HepG2 (cell line): ENCODE measurements around the gene NSUN3. TPM values are rescaled to one million over a fixed set of nuclear protein-coding genes. Genes with fewer than 3 reads are reported as not detected.

Experiments
- ATAC-seq: fragments of 200-7000 bp; cut with Tn5 transposase; 3 replicates; pipeline ENCODE4 v1.9.1; 2020; ENCODE audit warnings: mild to moderate bottlenecking, moderate library complexity
- BruUV-seq: library from RNA; stranded (reverse); fragments of 400-500 nt; replicated peaks from 2 replicates; lab custom pipeline; 2021; lab: Mats Ljungman, UMichigan
- CTCF ChIA-PET: fragments of 300-600 bp; formaldehyde crosslinking; extraction: SDS; loops from one replicate; lab custom pipeline; 2021; ENCODE audit warnings: low total read pairs, inconsistent platforms, low intra/inter-chr PET ratio; lab: Yijun Ruan, JAX
- POLR2A ChIA-PET: fragments of 350-600 bp; sonication (Branson Sonifier 250); formaldehyde crosslinking; loops from one replicate; lab custom pipeline; 2020; ENCODE audit warnings: antibody characterized with exemption, inconsistent platforms; lab: Yijun Ruan, JAX
- DNase-seq: peaks from one replicate; pipeline ENCODE4 v3.0.0-alpha.2; 2015; ENCODE audit warnings: low spot score
- FAIRE-seq: peaks from 3 replicates; lab custom pipeline; 2011; peaks lifted over from hg19 to GRCh38; lab: Jason Lieb, UNC
- H2AFZ ChIP-seq: one replicate; pipeline ENCODE4 v1.6.1; 2011; ENCODE audit warnings: low read length, inconsistent platforms
- H3K27ac ChIP-seq: fragments of 300-600 bp; 3 replicates; pipeline ENCODE4 v1.8.0; 2011; ENCODE audit warnings: mixed run types, mild to moderate bottlenecking, mixed read lengths, low read length, inconsistent platforms; ENCODE audit not compliant: insufficient read depth; ENCODE audit errors: extremely low read length
- H3K27me3 ChIP-seq, 2 experiments: fragments of 200-600 bp in 1 of 2; 2 replicates in 1 of 2; 3 replicates in 1 of 2; pipeline versions ENCODE4 v1.6.0 to v1.8.0; 2011; ENCODE audit warnings: low read length in 2 of 2, mild to moderate bottlenecking in 2 of 2, moderate library complexity in 2 of 2, inconsistent platforms in 1 of 2; ENCODE audit not compliant: insufficient read depth in 2 of 2, control insufficient read depth in 1 of 2
- H3K36me3 ChIP-seq, 2 experiments: fragments of 200-600 bp in 1 of 2; replicated peaks in 1 of 2; 2 replicates in 1 of 2; 3 replicates in 1 of 2; pipeline versions ENCODE4 v1.5.1 to v1.8.0; 2011; ENCODE audit warnings: low read length in 2 of 2, inconsistent platforms in 1 of 2; ENCODE audit not compliant: insufficient read depth in 2 of 2, control insufficient read depth in 1 of 2
- H3K4me1 ChIP-seq: 2 replicates; pipeline ENCODE4 v1.5.1; 2012; ENCODE audit warnings: low read length, inconsistent platforms; ENCODE audit not compliant: insufficient read depth
- H3K4me2 ChIP-seq: 2 replicates; pipeline ENCODE4 v1.6.0; 2011; ENCODE audit warnings: low read depth, low read length, inconsistent platforms
- H3K4me3 ChIP-seq, 3 experiments: fragments of 200-600 bp in 1 of 3; sonication (generic), shearing (Covaris generic) in 1 of 3; replicated peaks in 1 of 3; 2 replicates each; pipeline ENCODE4 v1.5.1; 2011 to 2016; ENCODE audit warnings: low read length in 3 of 3, inconsistent platforms in 2 of 3, low read depth in 2 of 3, mild to moderate bottlenecking in 2 of 3, control low read depth in 1 of 3, mixed read lengths in 1 of 3; ENCODE audit not compliant: insufficient read depth in 1 of 3
- H3K79me2 ChIP-seq: one replicate; pipeline ENCODE4 v1.6.1; 2011; ENCODE audit warnings: low read length, inconsistent platforms; ENCODE audit not compliant: insufficient read depth
- H3K9ac ChIP-seq: 2 replicates; pipeline ENCODE4 v1.6.0; 2011; ENCODE audit warnings: mild to moderate bottlenecking, low read depth, low read length, inconsistent platforms; ENCODE audit not compliant: insufficient read depth
- H3K9me3 ChIP-seq: 2 replicates; pipeline ENCODE4 v1.5.1; 2012; ENCODE audit warnings: mild to moderate bottlenecking, low read length
- H4K20me1 ChIP-seq: 2 replicates; pipeline ENCODE4 v1.6.0; 2011; ENCODE audit warnings: inconsistent platforms, mild to moderate bottlenecking, low read length, moderate library complexity; ENCODE audit not compliant: insufficient read depth
- MAZ ChIP-seq, 2 experiments: sonication (generic) in 1 of 2; formaldehyde crosslinking in 1 of 2; IDR thresholded peaks; 2 replicates each; pipeline versions ENCODE4 v1.5.0 to v1.6.1; 2012 to 2020; ENCODE audit warnings: low read depth in 2 of 2, mild to moderate bottlenecking in 2 of 2, borderline replicate concordance in 1 of 2, improper control_type of control experiment in 1 of 2, low read length in 1 of 2, missing genetic modification reagents in 1 of 2, moderate library complexity in 1 of 2
- SRSF4 ChIP-seq: fragments of 200-400 bp; formaldehyde crosslinking; IDR thresholded peaks from one replicate; pipeline ENCODE4 v1.6.1; 2018; ENCODE audit warnings: mild to moderate bottlenecking, low read depth, low read length, moderate library complexity; ENCODE audit not compliant: poor library complexity, severe bottlenecking
- ZNF121 ChIP-seq: sonication (generic); formaldehyde crosslinking; IDR thresholded peaks from 2 replicates; pipeline ENCODE4 v1.5.0; 2020; ENCODE audit warnings: mild to moderate bottlenecking, missing genetic modification reagents
- ZNF138 ChIP-seq: sonication (generic); formaldehyde crosslinking; IDR thresholded peaks from 2 replicates; pipeline ENCODE4 v1.5.0; 2020; ENCODE audit warnings: mild to moderate bottlenecking, low read depth, missing genetic modification reagents
- ZNF354B ChIP-seq: sonication (generic); formaldehyde crosslinking; IDR thresholded peaks from 2 replicates; pipeline ENCODE4 v1.8.0; 2022; ENCODE audit warnings: mild to moderate bottlenecking, missing genetic modification reagents
- WGBS: methylation state at CpG from one replicate; pipeline ENCODE4 v1.1.6; 2017; ENCODE audit warnings: low lambda C conversion rate; 5-methylcytosine and 5-hydroxymethylcytosine counted together
- in situ Hi-C: cut with HindIII; loops from 2 replicates; pipeline ENCODE4 v1.10.0; 2017; ENCODE audit warnings: low pct_unique_long_range_greater_than_20kb; ENCODE audit not compliant: extremely low pct_ligation_motif_present
- intact Hi-C: fragments of 100-400 bp; cut with micrococcal nuclease; formaldehyde crosslinking; loops from one replicate; pipeline ENCODE4 v1.10.0; 2022; ENCODE audit not compliant: unreplicated experiment
- polyA plus RNA-seq, 8 experiments: library from polyadenylated mRNA; depleted of rRNA in 3 of 8; stranded (reverse) in 7 of 8; unstranded in 1 of 8; fragments of >200 nt; fragmentation: Illumina TruSeq in 4 of 8; extraction: Trizol in 4 of 8; gene quantifications; 2 replicates each; pipeline versions ENCODE4 v1.2.1 to v1.2.3, GENCODE V29; 2011 to 2016; ENCODE audit warnings: low read depth in 4 of 8, missing spikeins in 1 of 8, mixed read lengths in 1 of 8; ENCODE audit not compliant: insufficient read depth in 1 of 8
- total RNA-seq, 5 experiments: library from RNA; depleted of rRNA; stranded (reverse); fragments of >200 nt; fragmentation: Illumina TruSeq; extraction: Trizol; gene quantifications; 2 replicates each; pipeline ENCODE4 v1.2.3, GENCODE V29; 2016; ENCODE audit warnings: low read depth in 1 of 5
- TF ChIP-seq, protein P1 (sequence below): sonication (generic); formaldehyde crosslinking; IDR thresholded peaks from one replicate; pipeline ENCODE4 v1.5.1; 2020; ENCODE audit warnings: mild to moderate bottlenecking, missing genetic modification reagents; ENCODE audit errors: not compliant biosample characterization
- TF ChIP-seq, protein P2 (sequence below): IDR thresholded peaks from 2 replicates; pipeline ENCODE4 v1.6.1; 2016; ENCODE audit warnings: low read depth, missing genetic modification reagents, missing compliant biosample characterization
- TF ChIP-seq, protein P3 (sequence below): sonication (generic); formaldehyde crosslinking; IDR thresholded peaks from 2 replicates; pipeline ENCODE4 v1.5.0; 2020; ENCODE audit warnings: missing genetic modification reagents

Gene NSUN3
- total and polyA plus RNA-seq, 2 of the 13 experiments (the other 11 are each of a cell fraction or from before 2014, with no cell fraction given) = 3.2 to 10.6 TPM

DNA sequence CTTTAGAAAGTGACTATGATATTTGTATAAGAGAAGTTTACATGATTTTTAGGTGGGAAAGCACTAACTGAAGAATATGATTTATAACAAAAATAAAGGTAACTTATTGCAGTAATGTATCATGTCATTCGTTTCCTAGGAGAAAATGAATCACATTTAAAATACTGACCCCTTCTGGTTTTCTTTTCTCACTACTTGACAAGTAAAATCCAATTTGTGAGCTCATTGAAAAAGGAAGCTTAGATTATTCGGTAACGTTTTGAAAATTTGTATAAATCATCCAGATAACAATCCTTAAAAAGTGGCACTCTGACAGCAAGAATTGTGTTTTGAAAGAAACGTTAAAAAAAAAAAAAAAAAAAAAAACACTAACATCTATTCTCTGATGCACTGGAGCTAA is 39.0 kb downstream of the NSUN3 start:
- BruUV-seq = no TSS peak
- no peaks in the 10 kb centered on the region for H3K4me1 ChIP-seq
- DNase-seq (no peak), ATAC-seq (no peak), FAIRE-seq (no peak)
- peaks cover 0 to 7% of the 10 kb centered on the region in 2 experiments; a peak in 2 of 5 replicates for H3K36me3 ChIP-seq
- POLR2A ChIA-PET = interaction anchor here (0.9 kb wide), 1 partner anchor 33 kb away, joined by 6 read pairs; no protein-coding TSS in a partner anchor
- H3K79me2 ChIP-seq = no peaks in the 10 kb centered on the region
- intact Hi-C loops (no loop called here), in situ Hi-C loops (no loop called here)
- 75% methylated on average over 4 of the region's 4 CpGs for WGBS
- H3K9me3 ChIP-seq = no peaks in the 10 kb centered on the region
- H3K4me3 ChIP-seq = no peak overlapping the region
- H4K20me1 ChIP-seq = no peaks in the 10 kb centered on the region
- H3K27me3 ChIP-seq = no peaks in the 10 kb centered on the region
- no peak overlapping the region for H2AFZ ChIP-seq
- H3K27ac ChIP-seq = no peak overlapping the region
- no peak overlapping the region for H3K4me2 ChIP-seq
- CTCF ChIA-PET = no interaction called here
- H3K9ac ChIP-seq = no peak overlapping the region
- TF ChIP-seq MAZ (IDR thresholded peaks at IDR 0.05; ENCODE audit: borderline replicate concordance, low read depth, low read length) = no peak
- no peak for TF ChIP-seq MAZ (CRISPR knock-in tag; IDR thresholded peaks at IDR 0.05; ENCODE audit: low read depth)
- TF ChIP-seq SRSF4 = no peak
- no peak for TF ChIP-seq ZNF354B (CRISPR knock-in tag)
- no peak for TF ChIP-seq ZNF138 (CRISPR knock-in tag)
- TF ChIP-seq, protein P1, sequence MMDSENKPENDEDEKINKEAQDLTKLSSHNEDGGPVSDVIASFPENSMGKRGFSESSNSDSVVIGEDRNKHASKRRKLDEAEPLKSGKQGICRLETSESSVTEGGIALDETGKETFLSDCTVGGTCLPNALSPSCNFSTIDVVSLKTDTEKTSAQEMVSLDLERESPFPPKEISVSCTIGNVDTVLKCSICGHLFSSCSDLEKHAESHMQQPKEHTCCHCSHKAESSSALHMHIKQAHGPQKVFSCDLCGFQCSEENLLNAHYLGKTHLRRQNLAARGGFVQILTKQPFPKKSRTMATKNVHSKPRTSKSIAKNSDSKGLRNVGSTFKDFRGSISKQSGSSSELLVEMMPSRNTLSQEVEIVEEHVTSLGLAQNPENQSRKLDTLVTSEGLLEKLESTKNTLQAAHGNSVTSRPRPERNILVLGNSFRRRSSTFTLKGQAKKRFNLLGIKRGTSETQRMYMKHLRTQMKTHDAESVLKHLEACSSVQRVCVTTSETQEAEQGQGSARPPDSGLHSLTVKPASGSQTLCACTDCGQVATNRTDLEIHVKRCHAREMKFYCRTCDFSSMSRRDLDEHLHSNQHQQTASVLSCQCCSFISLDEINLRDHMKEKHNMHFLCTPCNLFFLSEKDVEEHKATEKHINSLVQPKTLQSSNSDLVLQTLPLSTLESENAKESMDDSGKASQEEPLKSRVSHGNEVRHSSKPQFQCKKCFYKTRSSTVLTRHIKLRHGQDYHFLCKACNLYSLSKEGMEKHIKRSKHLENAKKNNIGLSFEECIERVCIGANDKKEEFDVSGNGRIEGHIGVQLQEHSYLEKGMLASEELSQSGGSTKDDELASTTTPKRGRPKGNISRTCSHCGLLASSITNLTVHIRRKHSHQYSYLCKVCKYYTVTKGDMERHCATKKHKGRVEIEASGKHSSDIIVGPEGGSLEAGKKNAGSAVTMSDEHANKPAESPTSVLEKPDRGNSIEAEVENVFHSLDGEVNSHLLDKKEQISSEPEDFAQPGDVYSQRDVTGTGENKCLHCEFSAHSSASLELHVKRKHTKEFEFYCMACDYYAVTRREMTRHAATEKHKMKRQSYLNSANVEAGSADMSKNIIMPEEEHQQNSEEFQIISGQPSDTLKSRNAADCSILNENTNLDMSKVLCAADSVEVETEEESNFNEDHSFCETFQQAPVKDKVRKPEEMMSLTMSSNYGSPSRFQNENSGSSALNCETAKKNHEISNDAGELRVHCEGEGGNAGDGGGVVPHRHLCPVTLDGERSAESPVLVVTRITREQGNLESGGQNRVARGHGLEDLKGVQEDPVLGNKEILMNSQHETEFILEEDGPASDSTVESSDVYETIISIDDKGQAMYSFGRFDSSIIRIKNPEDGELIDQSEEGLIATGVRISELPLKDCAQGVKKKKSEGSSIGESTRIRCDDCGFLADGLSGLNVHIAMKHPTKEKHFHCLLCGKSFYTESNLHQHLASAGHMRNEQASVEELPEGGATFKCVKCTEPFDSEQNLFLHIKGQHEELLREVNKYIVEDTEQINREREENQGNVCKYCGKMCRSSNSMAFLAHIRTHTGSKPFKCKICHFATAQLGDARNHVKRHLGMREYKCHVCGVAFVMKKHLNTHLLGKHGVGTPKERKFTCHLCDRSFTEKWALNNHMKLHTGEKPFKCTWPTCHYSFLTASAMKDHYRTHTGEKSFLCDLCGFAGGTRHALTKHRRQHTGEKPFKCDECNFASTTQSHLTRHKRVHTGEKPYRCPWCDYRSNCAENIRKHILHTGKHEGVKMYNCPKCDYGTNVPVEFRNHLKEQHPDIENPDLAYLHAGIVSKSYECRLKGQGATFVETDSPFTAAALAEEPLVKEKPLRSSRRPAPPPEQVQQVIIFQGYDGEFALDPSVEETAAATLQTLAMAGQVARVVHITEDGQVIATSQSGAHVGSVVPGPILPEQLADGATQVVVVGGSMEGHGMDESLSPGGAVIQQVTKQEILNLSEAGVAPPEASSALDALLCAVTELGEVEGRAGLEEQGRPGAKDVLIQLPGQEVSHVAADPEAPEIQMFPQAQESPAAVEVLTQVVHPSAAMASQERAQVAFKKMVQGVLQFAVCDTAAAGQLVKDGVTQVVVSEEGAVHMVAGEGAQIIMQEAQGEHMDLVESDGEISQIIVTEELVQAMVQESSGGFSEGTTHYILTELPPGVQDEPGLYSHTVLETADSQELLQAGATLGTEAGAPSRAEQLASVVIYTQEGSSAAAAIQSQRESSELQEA (CRISPR knock-in tag) = no peak
- TF ChIP-seq, protein P2, sequence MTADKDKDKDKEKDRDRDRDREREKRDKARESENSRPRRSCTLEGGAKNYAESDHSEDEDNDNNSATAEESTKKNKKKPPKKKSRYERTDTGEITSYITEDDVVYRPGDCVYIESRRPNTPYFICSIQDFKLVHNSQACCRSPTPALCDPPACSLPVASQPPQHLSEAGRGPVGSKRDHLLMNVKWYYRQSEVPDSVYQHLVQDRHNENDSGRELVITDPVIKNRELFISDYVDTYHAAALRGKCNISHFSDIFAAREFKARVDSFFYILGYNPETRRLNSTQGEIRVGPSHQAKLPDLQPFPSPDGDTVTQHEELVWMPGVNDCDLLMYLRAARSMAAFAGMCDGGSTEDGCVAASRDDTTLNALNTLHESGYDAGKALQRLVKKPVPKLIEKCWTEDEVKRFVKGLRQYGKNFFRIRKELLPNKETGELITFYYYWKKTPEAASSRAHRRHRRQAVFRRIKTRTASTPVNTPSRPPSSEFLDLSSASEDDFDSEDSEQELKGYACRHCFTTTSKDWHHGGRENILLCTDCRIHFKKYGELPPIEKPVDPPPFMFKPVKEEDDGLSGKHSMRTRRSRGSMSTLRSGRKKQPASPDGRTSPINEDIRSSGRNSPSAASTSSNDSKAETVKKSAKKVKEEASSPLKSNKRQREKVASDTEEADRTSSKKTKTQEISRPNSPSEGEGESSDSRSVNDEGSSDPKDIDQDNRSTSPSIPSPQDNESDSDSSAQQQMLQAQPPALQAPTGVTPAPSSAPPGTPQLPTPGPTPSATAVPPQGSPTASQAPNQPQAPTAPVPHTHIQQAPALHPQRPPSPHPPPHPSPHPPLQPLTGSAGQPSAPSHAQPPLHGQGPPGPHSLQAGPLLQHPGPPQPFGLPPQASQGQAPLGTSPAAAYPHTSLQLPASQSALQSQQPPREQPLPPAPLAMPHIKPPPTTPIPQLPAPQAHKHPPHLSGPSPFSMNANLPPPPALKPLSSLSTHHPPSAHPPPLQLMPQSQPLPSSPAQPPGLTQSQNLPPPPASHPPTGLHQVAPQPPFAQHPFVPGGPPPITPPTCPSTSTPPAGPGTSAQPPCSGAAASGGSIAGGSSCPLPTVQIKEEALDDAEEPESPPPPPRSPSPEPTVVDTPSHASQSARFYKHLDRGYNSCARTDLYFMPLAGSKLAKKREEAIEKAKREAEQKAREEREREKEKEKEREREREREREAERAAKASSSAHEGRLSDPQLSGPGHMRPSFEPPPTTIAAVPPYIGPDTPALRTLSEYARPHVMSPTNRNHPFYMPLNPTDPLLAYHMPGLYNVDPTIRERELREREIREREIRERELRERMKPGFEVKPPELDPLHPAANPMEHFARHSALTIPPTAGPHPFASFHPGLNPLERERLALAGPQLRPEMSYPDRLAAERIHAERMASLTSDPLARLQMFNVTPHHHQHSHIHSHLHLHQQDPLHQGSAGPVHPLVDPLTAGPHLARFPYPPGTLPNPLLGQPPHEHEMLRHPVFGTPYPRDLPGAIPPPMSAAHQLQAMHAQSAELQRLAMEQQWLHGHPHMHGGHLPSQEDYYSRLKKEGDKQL (CRISPR knock-in tag) = no peak
- TF ChIP-seq, protein P3, sequence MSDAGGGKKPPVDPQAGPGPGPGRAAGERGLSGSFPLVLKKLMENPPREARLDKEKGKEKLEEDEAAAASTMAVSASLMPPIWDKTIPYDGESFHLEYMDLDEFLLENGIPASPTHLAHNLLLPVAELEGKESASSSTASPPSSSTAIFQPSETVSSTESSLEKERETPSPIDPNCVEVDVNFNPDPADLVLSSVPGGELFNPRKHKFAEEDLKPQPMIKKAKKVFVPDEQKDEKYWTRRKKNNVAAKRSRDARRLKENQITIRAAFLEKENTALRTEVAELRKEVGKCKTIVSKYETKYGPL (CRISPR knock-in tag) = no peak
- TF ChIP-seq ZNF121 = no peak
